HEK293T (cell line): ENCODE data around the gene OTX2.

Experiments used
- ARNT ChIP-seq: fragments of 450-650 bp; IDR thresholded peaks from 2 replicates; pipeline ENCODE4 v1.6.1; 2017; ENCODE audit warnings: mild to moderate bottlenecking
- L3MBTL2 ChIP-seq: fragments of 450-650 bp; conservative IDR thresholded peaks from 2 replicates; pipeline ENCODE4 v1.6.1; 2016; ENCODE audit warnings: mild to moderate bottlenecking
- SP1 ChIP-seq: fragments of 450-650 bp; IDR thresholded peaks from 2 replicates; pipeline ENCODE4 v1.6.1; 2017
- TARDBP ChIP-seq: fragments of 450-650 bp; IDR thresholded peaks from 2 replicates; pipeline ENCODE4 v1.6.1; 2016
- TF ChIP-seq, protein P1 (sequence below): fragments of 450-650 bp; IDR thresholded peaks from 2 replicates; pipeline ENCODE4 v1.6.1; 2016

DNA sequence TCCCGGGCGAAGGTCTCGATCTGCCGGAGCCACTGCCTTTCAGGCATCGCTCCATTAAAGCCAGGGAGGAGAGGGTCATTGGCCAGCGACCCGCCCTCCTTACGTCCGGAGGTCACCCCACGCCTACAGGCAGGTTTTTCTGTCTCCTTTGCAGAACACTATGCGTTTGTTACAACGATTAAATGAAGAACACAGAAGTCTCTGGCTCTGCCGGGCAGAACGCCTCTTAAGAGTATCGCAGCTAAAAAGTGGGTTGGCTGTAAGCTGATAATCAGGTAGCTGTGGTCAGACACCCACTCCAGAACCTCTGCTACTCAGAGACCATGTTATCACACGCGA lies 15.0 kb downstream of the OTX2 start:
- TF ChIP-seq, protein P1, sequence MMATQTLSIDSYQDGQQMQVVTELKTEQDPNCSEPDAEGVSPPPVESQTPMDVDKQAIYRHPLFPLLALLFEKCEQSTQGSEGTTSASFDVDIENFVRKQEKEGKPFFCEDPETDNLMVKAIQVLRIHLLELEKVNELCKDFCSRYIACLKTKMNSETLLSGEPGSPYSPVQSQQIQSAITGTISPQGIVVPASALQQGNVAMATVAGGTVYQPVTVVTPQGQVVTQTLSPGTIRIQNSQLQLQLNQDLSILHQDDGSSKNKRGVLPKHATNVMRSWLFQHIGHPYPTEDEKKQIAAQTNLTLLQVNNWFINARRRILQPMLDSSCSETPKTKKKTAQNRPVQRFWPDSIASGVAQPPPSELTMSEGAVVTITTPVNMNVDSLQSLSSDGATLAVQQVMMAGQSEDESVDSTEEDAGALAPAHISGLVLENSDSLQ = no peak
- TF ChIP-seq SP1 (no peak), L3MBTL2 (no peak), TARDBP (no peak), ARNT (no peak)
